Suprapubic skin (tissue), 4 donors: ENCODE results near the gene PHF8.

Experiments used
- EP300 ChIP-seq: sonication (generic); formaldehyde crosslinking; IDR thresholded peaks from one replicate; pipeline ENCODE4 v1.6.1; 2017; ENCODE audit warnings: antibody characterized with exemption
- POLR2A ChIP-seq, 2 donors: fragments of 450-650 bp; IDR thresholded peaks; one replicate each; pipeline ENCODE4 v1.6.1; 2017; ENCODE audit warnings: antibody characterized with exemption in 2 of 2, mild to moderate bottlenecking in 2 of 2, moderate library complexity in 2 of 2
- POLR2AphosphoS5 ChIP-seq, 3 donors: sonication (generic); formaldehyde crosslinking; IDR thresholded peaks; one replicate each; pipeline ENCODE4 v1.6.1; 2017; ENCODE audit warnings: antibody characterized with exemption in 3 of 3
- TF ChIP-seq, protein P1 (sequence below), 2 donors: fragments of 200-600 bp in 1 of 2; fragments of 450-650 bp in 1 of 2; sonication (generic) in 1 of 2; IDR thresholded peaks; one replicate each; pipeline ENCODE4 v1.5.1; 2016 to 2019; ENCODE audit warnings: antibody characterized with exemption in 2 of 2, mild to moderate bottlenecking in 1 of 2, moderate library complexity in 1 of 2

DNA sequence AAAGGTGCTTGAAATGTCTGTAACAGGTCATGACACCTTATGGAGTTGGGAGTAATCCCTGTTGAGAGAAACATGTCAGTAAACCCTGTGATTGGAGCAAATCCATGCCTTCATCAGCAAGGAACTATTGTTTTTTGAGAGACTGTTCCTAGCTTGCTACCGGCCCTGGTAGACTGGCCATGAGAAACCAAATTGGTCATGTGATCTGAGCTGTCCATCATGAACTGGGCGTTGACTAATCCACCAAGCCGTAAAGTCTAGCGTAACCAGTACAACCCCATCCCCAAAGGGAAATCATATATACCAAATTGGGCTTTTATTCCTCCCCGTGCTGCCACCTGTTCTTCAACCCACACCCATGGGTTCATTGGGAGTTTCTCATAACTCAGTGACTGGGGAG is 143.7 kb downstream of the PHF8 start:
- TF ChIP-seq POLR2A (IDR thresholded peaks at IDR 0.05) (no peak), POLR2AphosphoS5 (IDR thresholded peaks at IDR 0.05) (no peak), EP300 (no peak)
- TF ChIP-seq, protein P1, sequence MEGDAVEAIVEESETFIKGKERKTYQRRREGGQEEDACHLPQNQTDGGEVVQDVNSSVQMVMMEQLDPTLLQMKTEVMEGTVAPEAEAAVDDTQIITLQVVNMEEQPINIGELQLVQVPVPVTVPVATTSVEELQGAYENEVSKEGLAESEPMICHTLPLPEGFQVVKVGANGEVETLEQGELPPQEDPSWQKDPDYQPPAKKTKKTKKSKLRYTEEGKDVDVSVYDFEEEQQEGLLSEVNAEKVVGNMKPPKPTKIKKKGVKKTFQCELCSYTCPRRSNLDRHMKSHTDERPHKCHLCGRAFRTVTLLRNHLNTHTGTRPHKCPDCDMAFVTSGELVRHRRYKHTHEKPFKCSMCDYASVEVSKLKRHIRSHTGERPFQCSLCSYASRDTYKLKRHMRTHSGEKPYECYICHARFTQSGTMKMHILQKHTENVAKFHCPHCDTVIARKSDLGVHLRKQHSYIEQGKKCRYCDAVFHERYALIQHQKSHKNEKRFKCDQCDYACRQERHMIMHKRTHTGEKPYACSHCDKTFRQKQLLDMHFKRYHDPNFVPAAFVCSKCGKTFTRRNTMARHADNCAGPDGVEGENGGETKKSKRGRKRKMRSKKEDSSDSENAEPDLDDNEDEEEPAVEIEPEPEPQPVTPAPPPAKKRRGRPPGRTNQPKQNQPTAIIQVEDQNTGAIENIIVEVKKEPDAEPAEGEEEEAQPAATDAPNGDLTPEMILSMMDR (IDR thresholded peaks at IDR 0.05), result no peak
